ENCODE data around the gene MLST8.
"Not testable (repeated sequence)": the region's sequence is repeated elsewhere in the genome, so short reads cannot be mapped to it uniquely, and the experiment has no call there.

MLST8 gene

DNA sequence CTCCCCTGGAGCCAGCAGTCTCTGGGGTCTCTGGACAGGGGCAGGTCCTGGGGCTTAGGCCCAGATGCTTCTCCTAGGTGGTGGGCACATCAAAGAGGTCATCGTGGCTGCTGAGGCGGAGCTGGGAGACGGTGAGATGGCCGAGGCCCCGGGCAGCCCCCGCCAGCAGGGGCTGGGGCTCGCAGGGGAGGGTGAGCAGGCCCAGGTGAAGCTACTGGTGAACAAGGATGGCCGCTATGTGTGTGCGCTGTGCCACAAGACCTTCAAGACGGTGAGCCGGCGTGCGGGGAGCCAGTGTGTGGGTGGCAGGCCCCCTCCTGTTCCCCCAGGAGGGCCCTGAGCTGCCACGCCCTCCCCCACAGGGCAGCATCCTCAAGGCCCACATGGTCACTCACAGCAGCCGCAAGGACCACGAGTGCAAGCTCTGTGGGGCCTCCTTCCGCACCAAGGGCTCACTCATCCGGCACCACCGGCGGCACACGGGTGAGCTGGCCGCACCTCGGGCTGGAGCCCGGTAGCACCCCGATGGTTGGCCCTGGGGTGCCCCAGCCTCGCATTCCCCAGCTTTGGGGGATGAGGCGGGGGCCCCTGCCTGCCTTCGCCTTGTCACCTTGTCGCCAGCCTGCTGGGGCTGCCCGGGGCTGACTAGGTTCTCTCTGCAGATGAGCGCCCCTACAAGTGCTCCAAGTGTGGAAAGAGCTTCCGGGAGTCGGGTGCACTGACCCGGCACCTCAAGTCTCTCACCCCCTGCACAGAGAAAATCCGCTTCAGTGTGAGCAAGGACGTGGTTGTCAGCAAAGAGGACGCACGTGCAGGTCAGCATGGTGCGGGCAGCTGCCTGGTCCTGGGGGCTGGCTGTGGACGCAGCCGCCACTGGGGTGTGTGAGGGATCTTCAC lies 27.1 kb downstream of the MLST8 start:
- DNase-seq = no peak

DNA sequence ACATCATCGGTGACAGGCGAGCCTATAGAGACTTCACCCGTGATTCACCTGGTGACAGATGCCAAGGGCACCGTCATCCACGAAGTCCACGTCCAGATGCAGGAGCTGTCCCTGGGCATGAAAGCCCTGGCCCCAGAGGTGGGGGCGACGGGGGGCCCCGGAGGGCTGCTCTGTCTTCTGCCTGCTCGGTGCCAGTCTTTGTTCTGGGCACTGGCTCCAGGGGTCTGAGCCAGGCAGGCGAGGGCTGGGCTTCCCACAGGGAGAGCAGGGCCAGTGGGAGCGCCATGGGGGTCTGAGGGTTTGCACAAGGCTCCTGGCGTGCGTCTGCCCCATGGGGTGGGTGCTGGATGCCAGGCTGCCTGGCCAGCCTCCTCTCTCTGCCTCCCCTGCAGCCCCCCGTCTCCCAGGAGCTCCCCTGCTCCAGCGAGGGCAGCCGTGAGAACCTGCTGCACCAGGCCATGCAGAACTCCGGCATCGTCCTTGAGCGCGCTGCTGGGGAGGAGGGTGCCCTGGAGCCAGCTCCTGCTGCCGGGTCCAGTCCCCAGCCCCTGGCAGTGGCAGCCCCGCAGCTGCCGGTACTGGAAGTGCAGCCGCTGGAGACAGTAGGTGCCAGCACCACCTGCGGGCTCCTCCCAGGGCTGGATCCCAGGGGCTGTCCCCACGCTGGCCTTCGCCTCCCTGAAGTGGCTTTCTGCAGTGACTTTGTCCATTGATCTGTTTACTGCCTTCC lies 28.0 kb downstream of the MLST8 start:
- no peak for DNase-seq

DNA sequence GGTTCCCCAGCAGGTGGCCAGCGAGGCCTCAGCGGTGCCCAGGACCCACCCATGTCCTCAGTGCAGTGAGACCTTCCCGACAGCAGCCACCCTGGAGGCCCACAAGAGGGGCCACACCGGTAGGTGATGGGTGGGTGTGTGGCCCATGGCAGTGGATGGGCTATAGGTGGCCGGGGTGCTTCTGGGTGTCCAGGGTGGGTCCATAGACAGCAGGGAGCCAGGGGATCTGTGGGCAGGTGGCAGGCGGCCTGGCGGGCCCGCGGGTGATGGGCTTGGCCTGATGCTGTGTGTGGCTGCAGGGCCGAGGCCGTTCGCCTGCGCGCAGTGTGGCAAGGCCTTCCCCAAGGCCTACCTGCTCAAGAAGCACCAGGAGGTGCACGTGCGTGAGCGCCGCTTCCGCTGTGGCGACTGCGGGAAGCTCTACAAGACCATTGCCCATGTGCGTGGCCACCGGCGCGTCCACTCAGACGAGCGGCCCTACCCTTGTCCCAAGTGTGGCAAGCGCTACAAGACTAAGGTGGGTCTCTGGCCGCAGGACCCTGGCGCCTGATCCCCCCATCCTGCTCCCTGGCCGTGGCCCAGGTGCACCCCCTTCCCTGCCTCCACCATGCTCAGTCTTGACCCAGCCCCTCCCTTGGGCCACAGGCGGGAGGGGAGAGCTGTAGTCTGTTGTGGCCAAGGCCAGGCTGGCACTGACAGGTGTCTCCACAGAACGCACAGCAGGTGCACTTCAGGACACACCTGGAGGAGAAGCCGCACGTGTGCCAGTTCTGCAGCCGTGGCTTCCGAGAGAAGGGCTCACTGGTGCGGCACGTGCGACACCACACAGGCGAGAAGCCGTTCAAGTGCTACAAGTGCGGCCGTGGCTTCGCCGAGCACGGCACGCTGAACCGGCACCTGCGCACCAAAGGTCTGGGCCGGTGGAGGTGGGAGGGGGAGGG lies 28.9 kb downstream of the MLST8 start:
- DNase-seq = no peak

DNA sequence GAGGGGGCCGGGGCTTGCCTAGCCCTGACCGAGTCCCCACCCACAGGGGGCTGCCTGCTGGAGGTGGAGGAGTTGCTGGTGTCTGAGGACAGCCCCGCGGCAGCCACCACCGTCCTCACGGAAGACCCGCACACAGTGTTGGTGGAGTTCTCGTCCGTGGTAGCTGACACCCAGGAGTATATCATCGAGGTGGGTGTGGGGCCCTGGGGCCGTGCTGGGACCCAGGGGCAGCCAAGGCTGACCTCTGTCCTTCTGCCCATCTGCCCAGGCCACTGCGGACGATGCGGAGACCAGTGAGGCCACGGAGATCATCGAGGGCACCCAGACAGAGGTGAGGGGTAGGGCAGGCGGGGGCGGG lies 29.5 kb downstream of the MLST8 start:
- DNase-seq = no peak

DNA sequence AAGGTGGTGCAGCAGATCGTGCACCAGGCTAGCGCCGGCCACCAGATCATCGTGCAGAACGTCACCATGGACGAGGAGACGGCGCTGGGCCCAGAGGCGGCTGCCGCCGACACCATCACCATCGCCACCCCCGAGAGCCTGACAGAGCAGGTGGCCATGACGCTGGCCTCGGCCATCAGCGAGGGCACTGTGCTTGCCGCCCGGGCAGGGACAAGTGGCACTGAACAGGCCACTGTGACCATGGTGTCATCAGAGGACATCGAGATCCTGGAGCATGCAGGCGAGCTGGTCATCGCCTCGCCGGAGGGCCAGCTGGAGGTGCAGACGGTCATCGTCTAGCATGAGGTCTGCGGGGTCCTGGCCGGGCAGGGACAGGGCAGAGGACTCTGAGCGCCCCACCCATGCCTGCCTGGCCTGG lies 30.0 kb downstream of the MLST8 start:
- no peak for DNase-seq

DNA sequence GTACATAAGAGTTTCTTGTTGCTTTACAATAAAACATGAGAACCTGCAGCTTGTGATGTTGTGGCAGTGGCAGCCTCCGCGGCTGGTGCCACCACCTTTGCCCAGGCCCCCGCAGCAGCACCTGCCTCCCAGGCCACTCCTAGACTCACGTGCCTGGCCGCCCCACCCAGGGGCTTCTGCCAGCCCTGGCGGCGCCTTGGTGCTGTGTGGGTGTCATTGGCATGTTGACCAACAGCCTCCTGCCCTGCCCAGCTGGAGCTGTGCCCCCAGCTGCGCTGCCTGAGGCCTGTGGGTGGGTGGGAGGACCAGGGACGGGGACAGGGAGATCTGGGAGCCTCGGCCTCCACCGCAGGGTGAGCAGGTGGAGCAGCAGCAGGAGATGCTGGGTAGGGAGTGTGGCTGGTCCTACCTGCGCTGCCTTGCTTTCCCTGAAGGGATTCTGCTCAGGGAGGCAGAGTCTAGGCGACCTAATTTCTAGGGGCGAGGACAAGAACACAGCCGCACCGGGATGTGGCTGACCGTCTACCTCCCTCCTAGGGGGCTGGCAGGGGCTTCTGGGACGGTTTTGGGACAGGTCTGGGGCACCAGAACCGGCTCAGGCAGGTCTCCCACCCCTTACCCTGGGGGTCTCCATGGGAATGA lies 30.6 kb downstream of the MLST8 start:
- no peak for DNase-seq

DNA sequence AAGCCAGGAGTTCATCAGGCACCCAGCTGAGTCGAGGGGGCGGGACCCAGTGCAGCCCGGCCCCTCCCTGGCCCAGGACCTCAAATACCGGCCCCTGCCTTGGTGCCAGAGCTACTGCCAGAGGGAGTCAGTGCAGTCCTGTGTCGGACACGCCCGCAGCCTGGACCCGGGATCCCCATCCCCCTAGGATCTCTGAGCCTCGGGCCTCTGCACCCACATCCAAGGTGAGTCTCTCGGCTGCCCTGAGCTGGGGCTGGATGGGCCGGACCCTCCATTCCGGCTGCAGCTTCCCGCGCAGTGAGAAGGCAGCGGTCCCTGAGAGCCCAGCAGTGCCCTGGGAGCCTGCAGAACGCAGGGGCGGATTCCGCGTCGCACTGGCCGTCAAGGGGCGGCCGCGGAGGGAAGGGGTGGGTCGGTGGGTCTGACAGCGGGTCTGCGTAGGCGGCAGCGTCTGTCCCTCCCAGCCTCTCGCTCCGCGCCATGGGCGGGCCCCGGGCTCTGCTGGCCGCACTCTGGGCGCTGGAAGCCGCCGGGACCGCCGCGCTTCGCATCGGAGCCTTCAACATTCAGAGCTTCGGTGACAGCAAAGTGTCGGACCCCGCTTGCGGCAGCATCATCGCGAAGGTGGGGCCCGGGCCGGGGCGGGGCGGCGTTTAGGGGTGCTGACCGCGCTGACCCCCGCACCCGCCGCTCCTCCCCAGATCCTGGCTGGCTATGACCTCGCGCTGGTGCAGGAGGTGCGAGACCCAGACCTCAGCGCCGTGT lies 31.3 kb downstream of the MLST8 start, which contains the start of gene DNASE1L2:
Gene DNASE1L2, plus strand, starts transcription at position 108 of the 765 bp plus-strand sequence. Its CDS starts 373 bp downstream, at position 481.
- DNase-seq = no peak

- DNase-seq = no peak
Observed at GRCh38 chr16:2237102-2237482, 31.8 kb downstream of the MLST8 start.

GRCh38 chr16:2237493-2238149 lies 32.4 kb downstream of the MLST8 start:
- DNase-seq = no peak

DNA sequence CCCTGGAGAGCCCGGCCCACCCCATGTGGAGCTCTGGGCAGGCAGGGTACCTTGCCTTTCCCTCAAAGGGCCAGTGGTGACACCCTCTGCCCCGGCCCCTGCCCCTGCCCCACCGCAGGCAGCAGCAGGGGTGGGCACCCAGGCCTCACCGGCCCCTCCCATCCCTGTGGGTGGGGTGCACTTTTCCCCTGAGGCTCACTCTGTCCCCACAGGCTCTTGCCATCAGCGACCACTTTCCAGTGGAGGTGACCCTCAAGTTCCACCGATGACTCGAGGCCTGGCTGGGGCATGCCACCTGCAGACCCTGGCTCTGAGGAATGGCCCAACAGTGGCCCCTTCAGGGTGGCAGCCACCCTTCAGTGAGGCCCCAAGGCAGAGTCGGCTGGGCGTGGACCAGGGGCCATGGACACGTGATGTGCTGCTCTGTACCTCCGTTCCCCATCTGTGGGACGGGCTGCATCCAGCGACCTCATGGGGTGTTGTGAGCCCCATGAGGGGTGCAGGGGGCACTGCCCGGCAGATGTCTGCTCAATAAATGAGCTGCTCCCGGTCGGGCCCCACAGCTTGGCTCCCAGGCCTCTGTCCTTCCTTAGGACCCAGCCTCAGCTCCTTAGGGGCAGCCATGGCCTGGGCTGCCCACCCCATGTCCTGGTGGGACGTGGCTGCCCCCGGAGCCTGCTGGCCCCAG lies 33.0 kb downstream of the MLST8 start:
- DNase-seq = no peak

DNA sequence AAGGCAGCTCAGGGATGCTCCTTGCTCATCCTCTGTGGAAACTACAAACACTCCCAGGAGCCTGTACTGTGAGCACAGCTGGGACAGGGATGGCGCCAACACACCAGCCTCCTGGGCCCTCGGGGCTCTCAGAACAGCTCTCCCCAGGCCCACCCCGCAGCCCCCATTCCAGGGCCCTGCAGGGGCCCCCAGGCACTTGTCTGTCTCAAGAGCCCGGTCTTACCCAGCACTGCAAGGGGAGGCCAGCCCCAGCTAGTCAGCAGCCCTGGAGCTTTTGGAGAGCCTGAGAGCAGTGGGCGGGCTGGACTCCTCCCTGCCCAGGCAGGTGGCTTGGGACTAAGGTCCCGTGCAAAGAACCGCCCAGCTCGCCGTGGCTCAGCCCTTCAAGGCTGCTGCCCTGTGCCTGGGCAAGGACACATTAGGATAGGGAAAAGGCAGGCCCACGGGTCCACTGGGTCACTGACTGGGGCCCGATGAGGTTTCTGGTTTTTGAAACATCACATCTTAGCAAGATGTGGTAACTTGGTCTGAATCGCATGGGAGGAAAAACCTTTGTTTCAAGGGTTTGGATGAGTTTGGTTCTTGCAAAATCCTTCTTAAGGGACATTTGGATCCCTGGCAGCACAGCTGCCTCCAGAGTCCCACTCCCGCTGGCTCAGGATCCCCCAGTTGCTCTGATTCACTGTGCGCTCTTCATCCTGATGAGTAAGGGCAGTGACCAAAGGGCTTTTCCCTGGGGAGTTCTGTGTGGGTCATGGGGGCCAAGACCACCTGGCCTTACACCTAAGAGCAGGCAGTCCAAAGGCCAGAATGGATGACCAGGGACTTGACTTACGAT lies 33.8 kb downstream of the MLST8 start:
- DNase-seq = no peak

DNA sequence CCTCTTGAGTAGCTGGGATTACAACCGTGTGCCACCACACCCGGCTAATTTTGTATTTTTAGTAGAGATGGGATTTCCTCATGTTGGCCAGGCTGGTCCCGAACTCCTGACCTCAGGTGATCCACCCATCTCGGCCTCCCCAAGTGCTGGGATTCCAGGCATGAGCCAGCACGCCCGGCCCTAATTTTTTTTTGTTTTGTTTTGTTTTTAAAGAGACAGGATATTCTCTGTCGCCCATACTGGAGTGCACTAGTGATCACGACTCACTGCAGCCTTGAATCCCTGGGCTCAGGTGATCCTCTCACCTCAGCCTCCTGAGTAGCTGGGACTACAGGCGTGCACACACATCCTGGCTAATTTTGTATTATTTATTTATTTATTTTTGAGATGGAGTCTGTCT lies 35.1 kb downstream of the MLST8 start:
- not testable (repeated sequence) for DNase-seq

GRCh38 chr16:2242598-2242997 lies 37.3 kb downstream of the MLST8 start:
- no peak for DNase-seq

- no peak for DNase-seq
Observed at GRCh38 chr16:2243031-2243528, 37.8 kb downstream of the MLST8 start.

GRCh38 chr16:2243781-2244180 lies 38.5 kb downstream of the MLST8 start:
- DNase-seq = no peak

DNA sequence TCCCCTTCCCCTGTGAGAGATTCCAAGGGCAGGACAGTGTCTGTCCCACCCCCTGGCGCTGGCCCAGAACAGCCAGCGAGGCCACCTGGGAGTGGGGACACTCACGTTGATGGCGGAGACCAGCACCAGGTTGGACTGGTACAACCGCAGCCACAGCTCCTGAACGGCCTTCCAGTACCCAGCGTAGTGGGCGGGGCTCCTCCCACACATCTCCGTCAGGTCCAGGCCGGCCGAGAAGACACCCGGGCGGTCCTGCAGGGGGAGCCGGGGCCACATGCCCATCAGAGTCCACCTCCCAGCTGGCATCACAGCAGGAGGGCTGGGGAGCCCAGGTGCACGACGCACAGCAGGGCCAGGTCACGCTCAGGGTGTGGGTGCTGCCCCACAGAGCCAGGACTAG lies 39.0 kb downstream of the MLST8 start:
- no peak for DNase-seq

GRCh38 chr16:2244926-2245795 lies 39.9 kb downstream of the MLST8 start:
- DNase-seq = no peak

- DNase-seq = no peak
Observed at GRCh38 chr16:2246301-2246885, 41.1 kb downstream of the MLST8 start.

Measured in kidney glomerular epithelial cell (primary cell).